Stimulated activated CD8-positive, alpha-beta memory T cell treated with anti-CD3 and anti-CD28 coated beads, Interleukin-15, amount 100 ng/mL, for 24 hours (primary cell): Measurements from ENCODE around the gene SUSD1.
A peak's percentile ranks its signal among the peaks of the same experiment; 100 is the strongest.

ENCODE experiments used
- DNase-seq: peaks from one replicate; pipeline ENCODE4 v3.0.0-alpha.2; 2020; ENCODE audit warnings: low read depth

The SUSD1 gene

GRCh38 chr9:112041536-112042243 lies 133.4 kb downstream of the SUSD1 start:
- no peak for DNase-seq

- DNase-seq = no peak
Observed at GRCh38 chr9:112041199-112041535, 133.9 kb downstream of the SUSD1 start.

- no peak for DNase-seq
Observed at GRCh38 chr9:112038017-112038408, 137.1 kb downstream of the SUSD1 start.

GRCh38 chr9:112037281-112038016 lies 137.6 kb downstream of the SUSD1 start:
- DNase-seq = peak; percentile 20

- DNase-seq = no peak
Observed at GRCh38 chr9:112035166-112035826, 139.8 kb downstream of the SUSD1 start.

- no peak for DNase-seq
Observed at GRCh38 chr9:112034216-112034611, 140.9 kb downstream of the SUSD1 start.

GRCh38 chr9:112033237-112034215 lies 141.6 kb downstream of the SUSD1 start:
- DNase-seq = no peak

- no peak for DNase-seq
Observed at GRCh38 chr9:112032743-112033142, 142.4 kb downstream of the SUSD1 start.

- DNase-seq = no peak
Observed at GRCh38 chr9:112032009-112032408, 143.1 kb downstream of the SUSD1 start.

GRCh38 chr9:112031400-112031799 lies 143.7 kb downstream of the SUSD1 start:
- DNase-seq = no peak

GRCh38 chr9:112029921-112030444 lies 145.1 kb downstream of the SUSD1 start:
- no peak for DNase-seq

GRCh38 chr9:112028242-112029221 lies 146.6 kb downstream of the SUSD1 start:
- no peak for DNase-seq

GRCh38 chr9:112025850-112026249 lies 149.2 kb downstream of the SUSD1 start:
- DNase-seq = no peak

- DNase-seq = no peak
Observed at GRCh38 chr9:112021742-112022141, 153.4 kb downstream of the SUSD1 start.

- no peak for DNase-seq
Observed at GRCh38 chr9:112020680-112021596, 154.2 kb downstream of the SUSD1 start.

- no peak for DNase-seq
Observed at GRCh38 chr9:112017878-112018277, 157.2 kb downstream of the SUSD1 start.

GRCh38 chr9:112015736-112016135 lies 159.4 kb downstream of the SUSD1 start:
- DNase-seq = no peak

GRCh38 chr9:112015149-112015548 lies 159.9 kb downstream of the SUSD1 start:
- DNase-seq = no peak

- DNase-seq = no peak
Observed at GRCh38 chr9:112013266-112013665, 161.8 kb downstream of the SUSD1 start.
